ENCODE data around the gene TNS1.

Gene TNS1

GRCh38 chr2:218015586-218016521 lies 13.1 kb upstream of the TNS1 start:
- DNase-seq (ENCODE audit: low spot score), result no peak

GRCh38 chr2:218014706-218015585 lies 12.2 kb upstream of the TNS1 start:
- DNase-seq (ENCODE audit: low spot score), result no peak

GRCh38 chr2:218013289-218013688 lies 10.5 kb upstream of the TNS1 start:
- DNase-seq (ENCODE audit: low spot score), result no peak

- DNase-seq (ENCODE audit: low spot score), result no peak
Observed at GRCh38 chr2:218012284-218012683, 9.5 kb upstream of the TNS1 start.

- DNase-seq (ENCODE audit: low spot score), result no peak
Observed at GRCh38 chr2:218011653-218012040, 8.9 kb upstream of the TNS1 start.

GRCh38 chr2:218010984-218011652 lies 8.3 kb upstream of the TNS1 start:
- no peak for DNase-seq (ENCODE audit: low spot score)

GRCh38 chr2:218010140-218010983 lies 7.6 kb upstream of the TNS1 start:
- peak; percentile 91 for DNase-seq (ENCODE audit: low spot score)

GRCh38 chr2:218009765-218010139 lies 7.0 kb upstream of the TNS1 start:
- DNase-seq (ENCODE audit: low spot score), result no peak

- no peak for DNase-seq (ENCODE audit: low spot score)
Observed at GRCh38 chr2:218009231-218009630, 6.4 kb upstream of the TNS1 start.

- DNase-seq (ENCODE audit: low spot score), result peak; percentile 56
Observed at GRCh38 chr2:218008060-218009040, 5.6 kb upstream of the TNS1 start.

- DNase-seq (ENCODE audit: low spot score), result peak; percentile 58
Observed at GRCh38 chr2:218006741-218007140, 3.9 kb upstream of the TNS1 start.

GRCh38 chr2:218005486-218005885 lies 2.7 kb upstream of the TNS1 start:
- no peak for DNase-seq (ENCODE audit: low spot score)

GRCh38 chr2:218005028-218005427 lies 2.2 kb upstream of the TNS1 start:
- no peak for DNase-seq (ENCODE audit: low spot score)

GRCh38 chr2:218003981-218004419 lies 1.2 kb upstream of the TNS1 start:
- DNase-seq (ENCODE audit: low spot score), result peak; percentile 64

- DNase-seq (ENCODE audit: low spot score), result no peak
Observed at GRCh38 chr2:218003281-218003944, 618 bp upstream of the TNS1 start.

- no peak for DNase-seq (ENCODE audit: low spot score)
Observed at GRCh38 chr2:218002143-218002844, 501 bp downstream of the TNS1 start.

- DNase-seq (ENCODE audit: low spot score), result no peak
Observed at GRCh38 chr2:218001629-218002028, 1.2 kb downstream of the TNS1 start.

GRCh38 chr2:218000136-218000535 lies 2.7 kb downstream of the TNS1 start:
- peak; percentile 75 for DNase-seq (ENCODE audit: low spot score)

- DNase-seq (ENCODE audit: low spot score), result no peak
Observed at GRCh38 chr2:217999595-217999959, 3.2 kb downstream of the TNS1 start.

Measured in AG08396 (cell line).